B cell (primary cell): Measurements from ENCODE around the gene GFOD1. TPM values are rescaled to one million over a fixed set of nuclear protein-coding genes. Genes with fewer than 3 reads are reported as not detected.

Source experiments
- ATAC-seq: fragments of 200-7000 bp; cut with Tn5 transposase; one replicate; pipeline ENCODE4 v1.10.0; 2021; ENCODE audit warnings: low read depth, mild to moderate bottlenecking, moderate number of reproducible peaks, moderate library complexity
- CTCF ChIA-PET: fragments of 350-600 bp; sonication (Branson Sonifier 250); formaldehyde crosslinking; loops from one replicate; lab custom pipeline; 2021; ENCODE audit warnings: antibody characterized with exemption, inconsistent platforms; lab: Charles Lee
- POLR2A ChIA-PET: fragments of 350-600 bp; sonication (Branson Sonifier 250); formaldehyde crosslinking; loops from one replicate; lab custom pipeline; 2021; ENCODE audit warnings: antibody characterized with exemption; lab: Charles Lee
- DNase-seq: peaks from one replicate; pipeline ENCODE4 v3.0.0; 2013
- H2AFZ ChIP-seq: 2 replicates; pipeline ENCODE4 v1.6.1; 2012; ENCODE audit warnings: mild to moderate bottlenecking, low read depth, low read length; ENCODE audit not compliant: insufficient read depth, poor library complexity, severe bottlenecking
- H3K27ac ChIP-seq, 2 donors: 1 replicate in 1 of 2; 2 replicates in 1 of 2; pipeline ENCODE4 v1.5.1; 2012 to 2013; ENCODE audit warnings: low read length in 2 of 2, mild to moderate bottlenecking in 2 of 2, moderate library complexity in 1 of 2
- H3K27me3 ChIP-seq, 4 experiments: fragments of 200-600 bp in 1 of 4; sonication (generic) in 1 of 4; replicated peaks in 1 of 4; 1 replicate in 2 of 4; 2 replicates in 2 of 4; pipeline versions ENCODE4 v1.6.1 to v1.7.0; 2013 to 2016; ENCODE audit warnings: low read length in 3 of 4, mild to moderate bottlenecking in 2 of 4, mixed read lengths in 1 of 4, moderate library complexity in 1 of 4; ENCODE audit not compliant: insufficient read depth in 4 of 4, control insufficient read depth in 3 of 4; ENCODE audit errors: control extremely low read depth in 1 of 4
- H3K36me3 ChIP-seq, 2 experiments: replicated peaks in 1 of 2; 1 replicate in 1 of 2; 2 replicates in 1 of 2; pipeline versions ENCODE4 v1.6.1 to v1.7.1; 2013; ENCODE audit warnings: low read length in 1 of 2; ENCODE audit not compliant: insufficient read depth in 2 of 2, control insufficient read depth in 1 of 2; ENCODE audit errors: control extremely low read depth in 1 of 2, extremely low read depth in 1 of 2
- H3K4me1 ChIP-seq, 2 donors: fragments of 200-600 bp in 1 of 2; sonication (generic) in 1 of 2; 1 replicate in 1 of 2; 2 replicates in 1 of 2; pipeline versions ENCODE4 v1.5.1 to v1.6.1; 2013 to 2017; ENCODE audit warnings: low read length in 2 of 2; ENCODE audit not compliant: control insufficient read depth in 2 of 2, insufficient read depth in 2 of 2
- H3K4me2 ChIP-seq: replicated peaks from 2 replicates; pipeline ENCODE3; 2012; ENCODE audit warnings: mild to moderate bottlenecking, low read depth, low read length; ENCODE audit not compliant: poor library complexity, severe bottlenecking
- H3K4me3 ChIP-seq, 5 experiments: fragments of 200-600 bp in 1 of 5; sonication (generic) in 1 of 5; 1 replicate in 3 of 5; 2 replicates in 2 of 5; pipeline versions ENCODE4 v1.5.1 to v1.7.0; 2011 to 2016; ENCODE audit warnings: low read length in 4 of 5, mild to moderate bottlenecking in 4 of 5, low read depth in 2 of 5, control low read depth in 1 of 5, moderate library complexity in 1 of 5; ENCODE audit not compliant: insufficient read depth in 1 of 5; ENCODE audit errors: control extremely low read depth in 1 of 5, extremely low read depth in 1 of 5
- H3K79me2 ChIP-seq: fragments of 200-600 bp; sonication (generic); one replicate; pipeline ENCODE4 v1.6.0; 2016; ENCODE audit warnings: low read length; ENCODE audit not compliant: control insufficient read depth, insufficient read depth
- H3K9ac ChIP-seq: fragments of 200-600 bp; sonication (generic); 2 replicates; pipeline ENCODE4 v1.6.1; 2017; ENCODE audit warnings: mild to moderate bottlenecking, low read length, moderate library complexity
- H3K9me3 ChIP-seq, 3 donors: one replicate each; pipeline versions ENCODE4 v1.6.1 to v1.7.1; 2013; ENCODE audit warnings: low read length in 2 of 3; ENCODE audit not compliant: control insufficient read depth in 2 of 3, insufficient read depth in 1 of 3; ENCODE audit errors: control extremely low read depth in 1 of 3
- H4K20me1 ChIP-seq: 2 replicates; pipeline ENCODE4 v1.6.0; 2012; ENCODE audit warnings: mild to moderate bottlenecking, low read length; ENCODE audit not compliant: insufficient read depth, control insufficient read depth, poor library complexity, severe bottlenecking
- H3K27ac Mint-ChIP-seq: one replicate; pipeline ENCODE4 v1.8.0; 2021; ENCODE audit warnings: mixed read lengths
- H3K27me3 Mint-ChIP-seq: one replicate; pipeline ENCODE4 v1.8.0; 2021; ENCODE audit warnings: mixed read lengths
- H3K4me1 Mint-ChIP-seq: one replicate; pipeline ENCODE4 v1.8.0; 2021; ENCODE audit warnings: mixed read lengths
- H3K4me3 Mint-ChIP-seq: one replicate; pipeline ENCODE4 v1.8.0; 2021; ENCODE audit warnings: mixed read lengths
- H3K9me3 Mint-ChIP-seq: one replicate; pipeline ENCODE4 v1.8.0; 2022; ENCODE audit warnings: mixed read lengths; ENCODE audit not compliant: insufficient read depth
- EZH2 ChIP-seq: IDR thresholded peaks from 2 replicates; pipeline ENCODE4 v1.6.1; 2012; ENCODE audit warnings: borderline replicate concordance, low read depth, mild to moderate bottlenecking, moderate library complexity, low read length; ENCODE audit not compliant: insufficient read depth, poor library complexity, severe bottlenecking
- WGBS: methylation state at CpG from one replicate; pipeline ENCODE4 v1.1.5; 2013; ENCODE audit warnings: missing lambda C conversion rate; ENCODE audit not compliant: insufficient coverage; 5-methylcytosine and 5-hydroxymethylcytosine counted together
- intact Hi-C: fragments of 100-400 bp; cut with micrococcal nuclease; formaldehyde crosslinking; loops from one replicate; pipeline ENCODE4 v1.10.0; 2022
- polyA plus RNA-seq: library from polyadenylated mRNA; depleted of rRNA; stranded (reverse); fragments of >200 nt; gene quantifications from 2 replicates; pipeline ENCODE4 v1.2.3, GENCODE V29; 2012
- total RNA-seq, 2 donors: library from RNA; stranded (reverse); fragments of 120-200 nt in 1 of 2; gene quantifications; 1 replicate in 1 of 2; 2 replicates in 1 of 2; pipeline versions ENCODE4 v1.2.3 to v1.2.4, GENCODE V29; 2013 to 2022
- TF ChIP-seq, protein P1 (sequence below): fragments of 200-600 bp; IDR thresholded peaks from one replicate; pipeline ENCODE4 v1.8.0; 2022; ENCODE audit warnings: antibody characterized with exemption, mild to moderate bottlenecking

The GFOD1 gene
- total and polyA plus RNA-seq, 2 donors (not counting 1 experiment from before 2014, with no cell fraction given): 8.3 to 42.4 TPM

DNA sequence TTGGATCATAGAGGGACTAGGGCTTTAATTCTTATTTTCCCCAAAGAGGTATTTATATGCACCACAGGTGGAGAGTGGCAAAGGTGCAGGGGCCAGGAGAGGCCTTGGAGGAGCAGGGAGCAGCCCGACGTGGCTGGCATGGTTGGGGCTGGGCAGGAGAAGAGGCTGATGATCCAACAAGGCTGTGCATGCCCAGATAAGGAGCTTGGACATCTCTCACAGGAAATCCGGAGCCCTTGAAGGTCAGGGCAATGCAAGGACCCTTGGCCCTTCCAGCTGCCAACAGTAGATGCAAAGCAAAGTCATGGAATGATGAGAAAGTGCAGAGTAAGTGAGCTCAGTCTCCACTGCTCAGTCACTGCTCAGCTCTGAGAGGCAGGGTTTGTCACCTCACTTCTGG lies 47.1 kb upstream of the GFOD1 start:
- Mint-ChIP-seq H3K4me1 (peaks cover 15% of the 10 kb centered on the region), H3K27ac (no peak overlapping the region)
- no peak overlapping the region for H3K27ac ChIP-seq

GRCh38 chr6:13531956-13532355 lies 44.6 kb upstream of the GFOD1 start:
- DNase-seq (no peak), ATAC-seq (no peak)
- Histone ChIP-seq H4K20me1 (no peaks in the 10 kb centered on the region), H3K9me3 (no peaks in the 10 kb centered on the region), H3K36me3 (no peaks in the 10 kb centered on the region), H3K4me2 (no peak overlapping the region), H3K27me3 (no peaks in the 10 kb centered on the region), H3K9ac (no peak overlapping the region), H3K79me2 (no peaks in the 10 kb centered on the region), H2AFZ (no peak overlapping the region), H3K4me3 (no peak overlapping the region), H3K4me1 (peaks cover 8% of the 10 kb centered on the region in 2 donors), H3K27ac (no peak overlapping the region)
- H3K27ac Mint-ChIP-seq: no peak overlapping the region
- no peaks in the 10 kb centered on the region for H3K9me3 Mint-ChIP-seq
- POLR2A ChIA-PET: interaction anchor here (1.3 to 1.5 kb wide), 2 partner anchors 10 to 43 kb away, joined by 3 read pairs; partner anchors contain the start of gene SIRT5
- TF ChIP-seq, protein P1, sequence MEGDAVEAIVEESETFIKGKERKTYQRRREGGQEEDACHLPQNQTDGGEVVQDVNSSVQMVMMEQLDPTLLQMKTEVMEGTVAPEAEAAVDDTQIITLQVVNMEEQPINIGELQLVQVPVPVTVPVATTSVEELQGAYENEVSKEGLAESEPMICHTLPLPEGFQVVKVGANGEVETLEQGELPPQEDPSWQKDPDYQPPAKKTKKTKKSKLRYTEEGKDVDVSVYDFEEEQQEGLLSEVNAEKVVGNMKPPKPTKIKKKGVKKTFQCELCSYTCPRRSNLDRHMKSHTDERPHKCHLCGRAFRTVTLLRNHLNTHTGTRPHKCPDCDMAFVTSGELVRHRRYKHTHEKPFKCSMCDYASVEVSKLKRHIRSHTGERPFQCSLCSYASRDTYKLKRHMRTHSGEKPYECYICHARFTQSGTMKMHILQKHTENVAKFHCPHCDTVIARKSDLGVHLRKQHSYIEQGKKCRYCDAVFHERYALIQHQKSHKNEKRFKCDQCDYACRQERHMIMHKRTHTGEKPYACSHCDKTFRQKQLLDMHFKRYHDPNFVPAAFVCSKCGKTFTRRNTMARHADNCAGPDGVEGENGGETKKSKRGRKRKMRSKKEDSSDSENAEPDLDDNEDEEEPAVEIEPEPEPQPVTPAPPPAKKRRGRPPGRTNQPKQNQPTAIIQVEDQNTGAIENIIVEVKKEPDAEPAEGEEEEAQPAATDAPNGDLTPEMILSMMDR: no peak
- no peak for TF ChIP-seq EZH2
- H3K27me3 Mint-ChIP-seq: no peaks in the 10 kb centered on the region
- WGBS: 97% methylated on average over 4 of the region's 4 CpGs
- intact Hi-C loops: loop anchor here (10.0 kb wide), 1 partner anchor 337 kb away; no protein-coding TSS in a partner anchor
- H3K4me1 Mint-ChIP-seq: peaks cover 13% of the 10 kb centered on the region
- CTCF ChIA-PET: interaction anchor here (1.0 to 1.5 kb wide), 5 partner anchors 21 to 153 kb away, joined by 3 to 5 read pairs (median 4); partner anchors contain the start of gene SIRT5
- H3K4me3 Mint-ChIP-seq: no peak overlapping the region

More for the DNA sequence above, 47.1 kb upstream of the GFOD1 start:
- no peaks in the 10 kb centered on the region for H3K36me3 ChIP-seq
- 96% methylated on average over 3 of the region's 3 CpGs for WGBS
- CTCF ChIA-PET: interaction anchor here (0.7 to 5.6 kb wide), 4 partner anchors 79 to 203 kb away, joined by 3 to 36 read pairs (median 18); no protein-coding TSS in a partner anchor
- Mint-ChIP-seq H3K27me3 (no peaks in the 10 kb centered on the region), H3K4me3 (no peak overlapping the region), H3K9me3 (no peaks in the 10 kb centered on the region)
- H4K20me1 ChIP-seq: no peaks in the 10 kb centered on the region
- no peak overlapping the region for H3K4me2 ChIP-seq
- intact Hi-C loops: loop anchor here (10.0 kb wide), 1 partner anchor 340 kb away; no protein-coding TSS in a partner anchor
- H2AFZ ChIP-seq: no peak overlapping the region
- DNase-seq (no peak), ATAC-seq (no peak)
- no peaks in the 10 kb centered on the region for H3K9me3 ChIP-seq
- no peaks in the 10 kb centered on the region for H3K79me2 ChIP-seq
- peaks cover under 1 to 6% of the 10 kb centered on the region in 2 donors for H3K4me1 ChIP-seq
- H3K4me3 ChIP-seq: no peak overlapping the region
- TF ChIP-seq, protein P1: no peak
- TF ChIP-seq EZH2: no peak
- no peaks in the 10 kb centered on the region for H3K27me3 ChIP-seq
- POLR2A ChIA-PET: no interaction called here
- no peak overlapping the region for H3K9ac ChIP-seq
